NOMO-1 treated with DMSO at 0.1 percent for 48 hours (cell line): ENCODE measurements around the gene TUBGCP5.
"Not testable (repeated sequence)": the region's sequence is repeated elsewhere in the genome, so short reads cannot be mapped to it uniquely, and the experiment has no call there.

ENCODE experiments used
- DNase-seq: peaks from one replicate; lab custom pipeline; 2025; ENCODE audit not compliant: unreplicated experiment; lab: John Stamatoyannopoulos, UW

The TUBGCP5 gene

GRCh38 chr15:23043535-23043934, 4.2 kb upstream of the TUBGCP5 start:
- not testable (repeated sequence) for DNase-seq

DNA sequence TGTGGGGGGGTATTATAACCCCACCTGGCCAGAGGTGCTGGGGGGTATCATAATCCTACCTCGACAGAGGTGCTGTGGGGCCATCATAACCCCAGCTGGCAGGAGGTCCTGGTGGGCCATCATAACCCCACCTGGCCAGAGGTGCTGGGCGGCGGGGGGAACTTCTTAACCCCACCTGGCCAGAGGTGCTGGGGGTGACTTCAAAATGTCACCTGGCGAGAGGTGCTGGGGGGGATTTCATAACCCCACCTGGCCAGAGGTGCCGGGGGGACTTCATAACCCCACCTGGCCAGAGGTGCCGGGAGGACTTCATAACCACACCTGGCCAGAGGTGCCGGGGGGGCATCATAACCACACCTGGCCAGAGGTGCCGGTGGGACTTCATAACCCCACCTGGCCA, 2.4 kb upstream of the TUBGCP5 start:
- not testable (repeated sequence) for DNase-seq

DNA sequence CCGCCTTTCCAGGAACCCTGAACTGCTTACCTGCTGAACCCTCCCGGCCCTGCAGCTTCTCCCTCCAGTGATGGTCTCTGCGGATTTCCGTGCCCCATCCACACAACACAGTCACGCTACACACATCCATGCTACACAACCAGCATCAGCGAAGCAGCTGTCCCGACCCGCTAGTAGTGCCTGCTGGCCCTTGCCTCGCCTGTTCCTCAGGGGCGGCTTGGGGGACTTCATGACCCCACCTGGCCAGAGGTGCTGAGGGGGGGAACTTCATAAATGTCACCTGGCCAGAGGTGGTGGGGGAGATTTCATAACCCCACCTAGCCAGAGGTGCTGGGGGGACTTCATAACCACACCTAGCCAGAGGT, 530 bp upstream of the TUBGCP5 start:
- DNase-seq, result no peak

DNA sequence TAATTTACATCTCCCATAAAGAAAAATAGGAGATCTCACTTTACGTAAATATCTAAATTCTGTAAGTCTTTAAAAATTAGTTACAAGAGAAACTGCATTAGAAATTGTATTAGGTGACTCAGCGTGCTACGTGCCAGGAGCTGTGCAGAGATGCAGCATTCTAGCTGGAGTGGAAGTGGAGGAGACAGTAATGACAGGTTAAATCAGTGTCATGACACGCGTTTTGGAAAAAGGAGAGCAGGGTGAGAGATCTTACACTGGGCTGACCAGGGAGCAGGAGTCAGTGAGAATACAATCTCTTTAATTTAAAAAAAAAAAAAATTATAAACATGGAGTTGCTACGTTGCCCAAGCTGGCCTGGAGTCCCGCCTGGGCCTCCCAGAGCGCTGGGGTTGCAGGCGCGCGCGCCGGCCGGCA, 635 bp downstream of the TUBGCP5 start:
- peak; percentile 59 for DNase-seq

GRCh38 chr15:23035964-23036566, 3.3 kb downstream of the TUBGCP5 start:
- DNase-seq, result peak; percentile 29

DNA sequence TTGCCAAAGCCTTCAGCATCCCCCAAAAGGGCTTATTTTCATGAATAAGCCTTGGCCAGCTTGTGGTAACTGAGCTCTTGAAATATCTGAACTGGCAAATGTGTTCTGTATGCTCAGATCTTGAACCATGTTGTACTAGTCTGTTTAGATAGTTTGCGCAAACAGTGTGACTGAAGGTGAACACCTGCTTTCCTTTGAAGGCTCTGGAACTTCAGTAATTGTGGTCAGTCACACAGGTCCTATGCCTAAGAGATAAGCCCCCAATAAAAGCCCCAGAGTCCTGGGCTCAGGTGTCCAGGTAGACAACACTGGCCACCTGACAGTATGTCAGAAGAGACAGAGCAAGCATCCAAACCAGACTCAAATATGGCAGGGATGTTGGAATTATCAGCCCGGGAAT, 5.4 kb downstream of the TUBGCP5 start:
- no peak for DNase-seq

DNA sequence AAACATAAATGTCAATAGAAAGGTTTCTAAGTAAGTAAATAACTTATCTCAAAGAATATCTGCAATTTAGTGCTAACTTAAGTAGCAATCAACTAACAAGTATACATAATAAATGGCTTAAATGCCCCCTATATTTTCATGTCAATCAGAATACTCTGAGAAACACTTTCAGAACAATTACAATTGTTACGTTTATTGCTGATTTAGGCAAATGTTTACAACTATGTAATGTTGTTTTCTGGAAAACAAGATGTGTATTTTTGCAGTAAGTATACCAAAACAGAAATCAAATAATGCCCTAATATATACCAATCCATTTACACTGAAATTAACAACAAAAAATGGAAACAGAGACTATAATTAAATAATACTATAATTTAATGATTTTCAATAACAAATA, 13.2 kb downstream of the TUBGCP5 start:
- no peak for DNase-seq

- no peak for DNase-seq
Observed at GRCh38 chr15:23022156-23022555, 17.2 kb downstream of the TUBGCP5 start.

DNA sequence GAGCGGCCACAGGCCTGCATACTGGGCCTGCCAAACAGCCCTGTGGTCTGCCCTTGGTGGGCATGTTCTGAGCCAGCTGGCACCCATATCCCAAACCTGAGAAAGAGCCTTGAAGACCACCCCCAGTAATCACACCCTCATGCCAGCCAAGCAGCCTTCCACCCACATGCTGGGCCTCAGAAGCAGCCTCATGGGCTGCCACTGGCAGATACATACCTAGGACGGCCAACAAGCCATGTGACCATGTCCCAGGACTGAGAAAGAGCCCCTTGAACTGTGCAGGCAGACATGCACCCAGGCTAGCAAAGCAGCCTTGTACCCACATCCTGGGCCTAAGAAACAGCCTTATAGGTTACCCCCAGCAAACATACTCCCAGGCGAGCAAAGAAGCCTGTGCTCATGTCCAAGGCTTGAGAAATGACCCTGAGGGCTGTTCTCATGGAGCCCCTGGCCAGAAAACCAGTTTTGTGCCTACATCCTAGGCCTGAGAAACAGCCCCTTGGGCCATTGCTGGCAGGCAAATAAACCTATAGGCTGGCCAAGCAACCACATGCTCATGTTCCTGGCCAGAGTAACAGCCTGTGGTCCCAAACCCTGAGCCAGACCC, 24.9 kb downstream of the TUBGCP5 start:
- no peak for DNase-seq

DNA sequence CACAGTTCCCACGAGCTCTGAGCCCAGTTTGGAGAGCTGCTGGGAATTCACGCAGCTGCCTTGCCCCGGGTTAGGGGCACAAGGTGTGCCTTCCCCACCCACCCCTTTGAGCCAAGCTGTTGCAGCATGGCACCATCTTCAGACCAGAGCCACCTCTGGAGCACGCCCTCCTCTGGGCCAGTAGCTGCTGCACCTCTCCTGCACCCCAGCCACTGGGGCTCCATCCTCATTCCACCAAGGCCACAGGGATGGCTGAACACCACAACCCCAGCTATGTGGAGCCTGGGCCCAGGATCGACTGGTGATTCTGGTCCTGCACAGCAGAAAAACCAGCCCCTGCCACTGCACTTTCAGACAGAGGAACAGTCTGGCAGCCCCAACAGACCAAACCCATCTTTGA, 25.7 kb downstream of the TUBGCP5 start:
- DNase-seq, result no peak

- not testable (repeated sequence) for DNase-seq
Observed at GRCh38 chr15:23012616-23013015, 26.8 kb downstream of the TUBGCP5 start.

- no peak for DNase-seq
Observed at GRCh38 chr15:23003736-23004135, 35.6 kb downstream of the TUBGCP5 start.

DNA sequence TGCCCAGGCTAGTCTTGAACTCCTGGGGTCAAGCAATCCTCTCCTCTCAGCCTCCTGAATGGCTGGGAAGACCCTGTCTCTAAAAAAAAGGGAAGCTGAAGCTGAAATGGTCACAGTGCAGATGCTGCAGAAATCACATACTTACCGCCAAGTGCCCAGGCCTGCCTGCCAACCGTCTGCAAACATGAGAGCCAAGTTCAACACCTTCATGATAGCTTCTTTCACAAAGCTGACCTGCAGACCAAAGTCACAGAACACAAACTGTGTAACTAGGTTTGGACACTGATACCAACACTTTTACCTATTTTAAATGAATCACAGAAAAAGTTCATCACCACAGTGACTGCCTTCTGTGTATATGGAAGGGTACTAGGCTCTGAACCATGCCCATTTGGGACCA, 36.4 kb downstream of the TUBGCP5 start:
- DNase-seq, result no peak

DNA sequence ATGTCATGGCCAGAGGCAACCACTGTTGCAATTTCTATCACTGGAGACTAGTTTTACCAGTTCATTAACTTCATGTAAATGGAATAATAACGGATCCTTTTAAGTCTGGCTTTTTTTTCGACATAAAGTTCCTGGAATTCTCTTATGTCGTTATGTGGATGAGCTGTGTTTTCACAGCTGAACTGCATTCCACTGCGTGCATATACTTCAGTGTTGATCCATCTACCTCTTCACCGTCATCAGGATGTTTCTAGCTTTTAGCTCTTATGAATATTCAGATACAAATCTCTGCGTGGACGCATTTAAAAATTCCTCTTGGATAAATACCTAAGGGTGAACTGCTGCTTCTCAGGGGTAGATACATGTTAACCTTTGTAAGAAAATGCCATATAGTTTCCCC, 43.6 kb downstream of the TUBGCP5 start:
- no peak for DNase-seq

DNA sequence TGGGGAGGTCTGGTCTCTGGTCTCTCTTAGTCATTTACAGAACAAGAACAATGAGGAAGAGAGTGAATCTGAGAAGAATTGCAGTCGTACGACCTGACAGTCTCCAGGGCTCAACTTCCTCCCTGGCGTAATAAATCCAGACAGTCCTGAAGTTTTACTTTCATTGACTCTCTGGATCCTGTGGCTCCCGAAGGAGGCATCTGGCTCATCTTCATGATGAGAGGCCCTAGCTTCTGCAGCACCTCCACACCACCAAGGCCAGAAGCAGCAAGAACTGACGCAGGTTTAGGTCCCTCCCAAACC, 47.4 kb downstream of the TUBGCP5 start:
- DNase-seq, result no peak

- DNase-seq, result no peak
Observed at GRCh38 chr15:22989576-22990477, 49.5 kb downstream of the TUBGCP5 start.

DNA sequence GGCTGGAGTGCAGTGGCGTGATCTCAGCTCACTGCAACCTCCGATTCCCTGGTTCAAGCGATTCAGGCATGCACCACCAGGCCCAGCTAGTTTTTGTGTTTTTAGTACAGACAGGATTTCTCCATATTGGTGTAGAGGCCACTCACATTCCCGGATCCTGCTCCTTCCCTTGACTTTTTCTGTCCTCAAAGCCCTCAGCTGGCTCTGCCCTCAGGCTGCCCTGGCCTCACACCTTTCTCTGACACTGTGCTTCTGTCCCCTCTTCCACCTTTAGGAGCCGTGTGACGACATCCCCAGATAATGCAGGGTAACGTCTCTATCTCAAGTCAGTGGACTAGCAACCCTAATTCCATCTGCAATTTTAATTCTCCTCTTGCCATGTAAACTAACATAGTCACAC, 50.6 kb downstream of the TUBGCP5 start:
- DNase-seq, result no peak

DNA sequence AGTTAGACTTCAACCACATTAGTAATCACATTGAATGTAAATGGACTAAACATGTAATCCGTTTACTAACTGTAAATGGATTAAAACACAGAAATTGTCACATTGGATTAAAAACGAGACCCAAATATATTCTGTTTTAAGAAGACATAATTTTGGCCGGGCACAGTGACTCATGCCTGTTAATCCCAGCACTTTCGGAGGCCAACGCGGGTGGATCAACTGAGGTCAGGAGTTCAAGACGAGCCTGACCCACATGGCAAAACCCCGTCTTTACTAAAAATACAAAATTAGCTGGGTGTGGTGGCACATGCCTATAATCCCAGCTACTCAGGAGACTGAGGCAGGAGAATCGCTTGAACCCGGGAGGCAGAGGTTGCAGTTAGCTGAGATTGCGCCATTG, 57.4 kb downstream of the TUBGCP5 start:
- DNase-seq, result not testable (repeated sequence)

DNA sequence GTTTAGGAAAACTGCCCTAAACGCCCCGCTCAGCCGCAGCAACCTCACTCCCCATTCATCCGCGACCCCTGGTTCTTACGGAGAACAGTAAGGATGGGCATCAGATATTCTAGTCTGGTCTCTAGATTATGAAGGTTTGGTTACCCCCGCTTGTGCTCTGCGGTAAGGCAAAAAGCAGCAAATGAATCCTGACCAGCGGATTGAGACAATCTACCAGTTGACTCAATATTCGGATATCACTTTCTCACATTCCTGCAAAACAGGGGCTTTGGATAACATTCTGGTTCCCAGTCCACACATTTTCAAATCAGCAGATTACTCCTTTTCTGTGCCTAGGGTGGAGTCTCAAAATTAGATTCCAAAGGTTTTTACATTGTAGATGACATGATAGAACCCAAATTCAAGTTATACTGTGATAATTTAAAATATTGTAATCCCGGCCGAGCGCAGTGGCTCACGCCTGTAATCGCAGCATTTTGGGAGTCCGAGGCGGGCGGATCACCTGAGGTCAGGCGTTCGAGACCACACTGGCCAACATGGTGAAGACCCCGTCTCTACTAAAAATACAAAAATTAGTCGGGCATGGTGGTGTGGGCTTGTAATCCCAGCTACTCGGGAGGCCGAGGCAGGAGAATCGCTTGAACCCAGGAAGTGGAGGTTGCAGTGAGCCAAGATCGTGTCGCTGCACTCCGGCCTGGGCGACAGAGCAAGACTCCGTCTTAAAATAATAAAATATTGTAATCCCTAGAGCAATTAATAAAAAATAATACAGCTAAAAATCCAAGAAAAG, 58.1 kb downstream of the TUBGCP5 start:
- DNase-seq, result no peak

- peak; percentile 17 for DNase-seq
Observed at GRCh38 chr15:22980189-22981050, 58.9 kb downstream of the TUBGCP5 start, which contains the start of gene CYFIP1. TSS of gene CYFIP1 (minus strand) at chr15:22980368. CDS start at chr15:22947285, 33,083 bp downstream.
